IPS-11a (cell line): ENCODE data around the gene KNDC1.
"Not testable (repeated sequence)": the region's sequence is repeated elsewhere in the genome, so short reads cannot be mapped to it uniquely, and the experiment has no call there.

Experiments
- H3K4me3 ChIP-seq: one replicate; pipeline ENCODE4 v1.5.1; 2013; ENCODE audit warnings: low read depth, low read length, control low read depth

The KNDC1 gene, protein sequence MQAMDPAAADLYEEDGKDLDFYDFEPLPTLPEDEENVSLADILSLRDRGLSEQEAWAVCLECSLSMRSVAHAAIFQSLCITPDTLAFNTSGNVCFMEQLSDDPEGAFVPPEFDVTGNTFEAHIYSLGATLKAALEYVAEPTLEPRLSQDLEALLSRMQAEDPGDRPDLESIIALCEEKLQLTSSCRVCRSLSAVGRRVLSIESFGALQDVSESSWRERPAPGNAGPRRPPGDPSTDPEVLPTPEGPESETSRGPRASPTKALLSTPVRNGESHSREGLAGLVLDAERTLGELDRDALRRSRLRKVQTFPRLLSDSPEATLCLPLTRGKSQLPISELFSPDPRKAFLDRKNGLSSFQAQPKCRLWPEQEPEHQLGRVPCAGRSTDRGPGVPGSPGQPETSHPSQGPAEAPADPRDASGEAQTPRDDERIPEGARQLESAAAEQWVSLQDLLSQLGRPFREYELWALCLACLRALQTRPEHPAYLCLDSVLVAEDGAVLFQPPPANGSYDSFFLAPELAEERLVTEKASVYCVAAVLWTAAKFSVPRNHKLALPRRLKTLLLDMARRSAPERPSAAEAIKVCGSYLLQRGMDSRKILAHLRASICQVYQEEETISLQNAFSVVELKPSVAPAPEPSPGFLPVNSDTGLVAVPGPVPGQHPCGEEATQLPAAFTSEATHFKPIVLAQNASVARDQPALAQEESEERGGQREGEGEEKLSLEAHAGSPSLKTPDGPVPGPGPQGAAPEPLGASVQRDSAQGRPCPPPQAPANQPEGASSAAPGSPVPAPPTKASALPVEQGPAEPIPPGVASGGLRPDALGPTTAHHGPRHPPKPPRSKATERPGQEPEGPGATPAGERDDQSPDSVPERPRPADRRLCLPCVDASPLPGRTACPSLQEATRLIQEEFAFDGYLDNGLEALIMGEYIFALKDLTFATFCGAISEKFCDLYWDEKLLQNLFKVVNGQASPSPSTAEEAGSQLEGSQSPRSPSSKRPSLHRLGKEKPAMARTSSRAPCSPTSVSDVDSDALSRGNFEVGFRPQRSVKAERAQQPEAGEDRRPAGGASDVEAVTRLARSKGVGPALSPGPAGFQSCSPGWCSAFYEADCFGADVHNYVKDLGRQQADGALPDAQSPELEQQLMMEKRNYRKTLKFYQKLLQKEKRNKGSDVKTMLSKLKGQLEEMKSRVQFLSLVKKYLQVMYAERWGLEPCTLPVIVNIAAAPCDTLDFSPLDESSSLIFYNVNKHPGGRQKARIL (N-terminal part only)

GRCh38 chr10:133159950-133160825 lies at the start of gene KNDC1:
Gene KNDC1, plus strand, starts transcription at chr10:133160219. Its CDS starts 249 bp downstream, at chr10:133160468.
- peak within 1 kb of the TSS; percentile 60 for H3K4me3 ChIP-seq

GRCh38 chr10:133110609-133111275 lies 49.3 kb upstream of the KNDC1 start:
- no peak overlapping the region for H3K4me3 ChIP-seq

- not testable (repeated sequence) for H3K4me3 ChIP-seq
Observed at GRCh38 chr10:133111640-133112039, 48.4 kb upstream of the KNDC1 start.

- H3K4me3 ChIP-seq, result no peak overlapping the region
Observed at GRCh38 chr10:133113146-133113830, 46.7 kb upstream of the KNDC1 start.

- H3K4me3 ChIP-seq, result no peak overlapping the region
Observed at GRCh38 chr10:133113847-133114246, 46.2 kb upstream of the KNDC1 start.

- no peak overlapping the region for H3K4me3 ChIP-seq
Observed at GRCh38 chr10:133114251-133114650, 45.8 kb upstream of the KNDC1 start.

DNA sequence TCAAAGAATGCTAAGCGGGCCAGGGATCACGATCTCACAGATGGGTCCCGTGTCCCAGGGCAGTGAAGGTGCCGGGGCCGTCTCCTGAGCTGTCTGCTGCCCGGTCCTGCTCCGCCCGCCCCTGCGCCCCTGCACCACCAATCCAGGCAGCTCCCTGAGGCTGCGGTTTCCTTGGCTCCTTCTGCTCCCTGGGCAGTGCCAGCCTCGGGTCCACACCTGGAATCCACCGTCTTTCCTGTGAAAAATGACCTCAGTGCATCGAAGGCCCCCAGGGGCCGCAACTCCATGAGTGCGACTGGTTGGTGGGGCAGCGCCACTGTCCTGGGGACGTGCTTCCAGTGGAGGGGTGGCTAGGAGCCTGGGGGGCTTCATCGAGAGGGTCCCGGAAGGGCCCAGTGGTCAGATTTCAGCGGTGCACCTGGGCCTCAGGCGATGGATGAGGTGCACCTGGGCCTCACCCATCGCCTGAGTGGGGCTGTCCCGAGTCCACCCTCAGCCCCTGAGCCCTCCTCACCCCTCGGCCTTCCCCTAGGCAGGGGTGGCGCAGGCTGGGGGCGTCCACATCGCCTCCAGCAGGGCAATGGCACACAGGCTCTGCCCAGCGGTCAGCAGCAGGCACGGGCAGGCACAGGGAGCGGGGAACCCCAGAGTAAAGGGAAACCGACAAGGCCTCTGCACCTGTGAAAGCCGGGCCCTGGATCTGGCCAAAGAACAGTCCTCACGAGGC lies 45.1 kb upstream of the KNDC1 start:
- H3K4me3 ChIP-seq, result no peak overlapping the region

- no peak overlapping the region for H3K4me3 ChIP-seq
Observed at GRCh38 chr10:133115453-133115842, 44.6 kb upstream of the KNDC1 start.

- no peak overlapping the region for H3K4me3 ChIP-seq
Observed at GRCh38 chr10:133115976-133116375, 44.0 kb upstream of the KNDC1 start.

- H3K4me3 ChIP-seq, result no peak overlapping the region
Observed at GRCh38 chr10:133116455-133116854, 43.6 kb upstream of the KNDC1 start.

DNA sequence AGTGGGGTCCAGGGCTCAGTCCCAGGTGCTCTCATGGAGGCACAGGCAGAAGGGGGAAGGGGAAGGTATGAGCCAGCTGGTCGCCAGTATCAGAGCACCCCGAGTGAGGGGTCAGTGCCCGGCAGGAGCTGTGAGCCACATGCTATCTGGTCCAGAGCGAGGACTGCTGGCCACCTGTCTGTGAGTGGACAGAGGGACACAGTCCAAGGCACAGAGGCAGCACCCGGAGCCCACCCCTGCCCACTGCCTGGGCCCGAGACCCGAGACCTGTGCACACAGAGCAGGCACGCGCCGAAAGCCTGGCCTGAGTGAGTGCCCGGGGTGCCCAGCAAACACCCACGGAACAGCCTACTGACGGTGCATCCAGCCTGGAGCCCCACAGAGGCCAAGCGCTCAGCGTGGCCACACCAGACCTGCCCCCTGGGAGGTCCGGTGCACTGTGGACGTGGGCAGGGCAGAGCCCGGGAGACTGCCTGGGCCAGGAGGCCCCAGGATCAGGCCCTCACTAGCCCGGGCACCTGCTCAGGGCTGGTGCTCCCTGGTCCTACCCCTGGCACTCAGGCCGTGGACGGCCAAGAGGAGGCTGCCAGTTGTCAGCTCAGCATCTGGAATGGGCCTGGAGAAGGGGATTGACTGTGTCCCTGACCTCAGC lies 42.9 kb upstream of the KNDC1 start:
- no peak overlapping the region for H3K4me3 ChIP-seq

- no peak overlapping the region for H3K4me3 ChIP-seq
Observed at GRCh38 chr10:133117688-133118071, 42.3 kb upstream of the KNDC1 start.

GRCh38 chr10:133121479-133121878 lies 38.5 kb upstream of the KNDC1 start:
- H3K4me3 ChIP-seq, result no peak overlapping the region

DNA sequence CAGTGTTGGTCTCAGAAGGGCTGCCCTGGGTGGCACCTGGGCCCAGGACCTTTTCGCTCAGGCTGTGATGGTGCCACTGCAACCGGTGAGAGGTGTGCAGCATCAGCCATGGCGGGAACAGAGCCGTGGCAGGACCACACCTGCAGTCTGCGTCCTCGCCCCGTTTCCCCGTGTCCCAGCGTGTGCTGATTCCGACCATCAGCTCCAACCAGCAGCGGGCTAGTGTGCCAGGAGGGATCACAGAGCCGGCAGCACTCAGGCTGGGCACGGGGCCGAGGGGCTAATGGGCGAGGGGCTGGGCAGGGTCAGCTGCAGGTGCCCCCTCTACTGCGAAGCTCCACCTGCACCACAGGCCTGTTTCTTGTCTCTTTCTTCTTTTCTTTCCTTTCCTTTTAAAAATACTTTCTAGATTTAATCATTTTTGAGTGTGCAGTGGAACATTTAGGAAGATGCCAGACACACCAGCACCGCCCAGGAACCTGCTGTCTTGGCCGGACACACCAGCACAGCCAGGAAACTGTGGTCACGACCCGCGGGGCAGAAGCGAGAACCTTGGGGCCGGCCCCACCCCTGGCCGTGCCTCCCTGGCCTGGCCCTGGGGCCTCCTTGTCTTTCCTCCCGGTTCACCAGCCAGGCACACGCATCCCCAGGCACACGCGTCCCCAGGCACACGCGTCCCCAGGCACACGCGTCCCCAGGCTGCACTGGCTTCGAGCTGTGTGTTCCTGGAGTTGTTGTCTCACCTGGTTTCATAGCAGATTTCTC lies 37.7 kb upstream of the KNDC1 start:
- H3K4me3 ChIP-seq, result no peak overlapping the region

- no peak overlapping the region for H3K4me3 ChIP-seq
Observed at GRCh38 chr10:133123050-133123745, 36.8 kb upstream of the KNDC1 start.

DNA sequence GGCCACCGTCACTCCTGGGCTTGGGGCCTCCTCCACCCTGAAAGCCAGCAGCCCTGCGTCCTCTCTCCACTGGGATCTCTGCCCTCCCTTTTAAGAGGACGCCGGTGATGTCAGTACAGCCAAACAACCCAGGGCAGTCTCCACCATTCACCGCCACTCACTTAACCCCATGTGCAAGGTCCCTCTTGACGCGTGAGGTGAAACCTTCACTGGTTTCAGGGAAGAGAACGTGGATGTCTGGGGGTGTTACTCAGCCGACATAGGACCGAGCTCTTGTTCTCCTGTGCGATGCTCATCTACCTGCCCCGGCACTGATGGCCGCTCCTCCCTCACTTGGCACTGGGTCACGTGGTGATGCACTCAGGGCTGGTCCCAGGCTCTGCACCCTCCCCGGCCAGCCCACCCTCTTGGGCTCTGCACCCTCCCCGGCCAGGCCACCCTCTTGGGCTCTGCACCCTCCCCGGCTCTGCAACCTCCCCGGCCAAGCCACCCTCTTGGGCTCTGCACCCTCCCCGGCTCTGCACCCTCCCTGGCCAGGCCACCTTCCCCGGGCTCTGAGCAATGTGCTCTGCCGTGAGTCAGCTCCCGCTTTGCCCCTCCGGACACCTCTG lies 36.2 kb upstream of the KNDC1 start:
- H3K4me3 ChIP-seq, result no peak overlapping the region
